HTR-8/SVneo (cell line): ENCODE data around the gene AAMDC.

Source experiments
- DNase-seq: peaks from one replicate; pipeline ENCODE4 v3.0.0; 2011; ENCODE audit warnings: low spot score, mixed read lengths; ENCODE audit not compliant: insufficient read length
- FAIRE-seq: peaks from 2 replicates; lab custom pipeline; 2011; peaks lifted over from hg19 to GRCh38; lab: Jason Lieb, UNC

The AAMDC gene

DNA sequence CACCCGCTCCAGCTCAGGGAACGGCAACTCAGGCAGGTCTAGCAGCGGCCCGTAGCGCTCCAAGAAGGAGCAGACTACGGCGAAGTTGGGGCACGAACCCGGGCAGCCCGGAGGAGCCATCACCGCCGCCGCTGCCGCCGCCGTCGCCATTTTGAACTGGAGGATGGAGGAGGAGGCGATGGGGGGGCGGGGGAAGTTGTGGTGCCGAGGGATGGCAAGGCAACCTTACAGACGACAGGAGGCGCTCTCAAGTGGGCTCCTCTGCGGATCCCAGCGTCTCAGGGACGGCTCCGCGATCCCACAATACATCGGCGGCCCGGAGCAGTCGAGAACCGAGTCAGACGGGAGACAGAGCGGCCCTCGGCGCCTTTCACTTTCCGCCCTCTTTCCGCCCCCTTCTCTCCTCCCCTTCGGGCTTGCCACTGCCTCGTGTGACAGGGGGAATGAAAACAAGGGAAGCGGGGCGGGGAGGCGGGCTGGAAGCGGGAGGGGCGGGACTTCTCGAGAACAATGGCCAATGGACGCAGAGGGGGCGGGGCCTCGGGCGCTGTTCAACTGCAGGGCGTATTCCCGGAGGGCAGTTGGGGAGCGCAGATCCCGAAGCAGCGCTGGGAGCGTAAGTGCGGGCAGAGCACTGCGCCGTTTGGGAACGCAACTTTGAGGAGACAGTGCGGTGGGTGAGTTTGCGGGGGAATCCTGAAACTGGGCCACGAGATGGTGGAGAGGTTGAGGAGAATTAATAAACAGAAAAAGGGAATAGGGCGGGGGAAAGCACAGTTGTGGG lies at the start of gene AAMDC, which contains the start of gene RSF1:
Gene AAMDC, plus strand, starts transcription at position 580 of the 784 bp plus-strand sequence. CDS start 21,353 bp downstream, outside the sequence.
Gene RSF1, minus strand, starts transcription at position 158 of the 784 bp plus-strand sequence. Its CDS starts 8 bp downstream, at position 150.
- peak; percentile 92 for FAIRE-seq

DNA sequence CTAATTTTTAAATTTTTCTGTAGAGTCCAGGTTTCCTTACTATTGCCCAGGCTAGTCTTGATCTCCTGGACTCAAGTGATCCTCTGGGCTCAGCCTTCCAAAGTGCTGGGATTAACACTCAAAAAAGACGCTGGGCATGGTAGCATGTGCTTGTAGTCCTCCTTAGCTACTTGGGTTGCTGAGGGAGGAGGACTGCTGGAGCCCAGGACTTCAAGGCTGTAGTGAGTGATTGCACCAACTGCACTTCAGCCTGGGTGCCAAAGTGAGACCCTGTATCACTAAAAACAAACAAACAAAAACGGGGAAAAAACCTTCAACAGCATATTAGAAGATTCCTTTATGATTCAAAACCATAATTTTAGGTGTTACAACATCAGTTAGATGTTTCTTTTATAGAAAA lies 45.0 kb upstream of the AAMDC start:
- FAIRE-seq (no peak), DNase-seq (no peak)

More for the DNA sequence above, at the start of gene AAMDC, which contains the start of gene RSF1:
- DNase-seq = peak; percentile 98

DNA sequence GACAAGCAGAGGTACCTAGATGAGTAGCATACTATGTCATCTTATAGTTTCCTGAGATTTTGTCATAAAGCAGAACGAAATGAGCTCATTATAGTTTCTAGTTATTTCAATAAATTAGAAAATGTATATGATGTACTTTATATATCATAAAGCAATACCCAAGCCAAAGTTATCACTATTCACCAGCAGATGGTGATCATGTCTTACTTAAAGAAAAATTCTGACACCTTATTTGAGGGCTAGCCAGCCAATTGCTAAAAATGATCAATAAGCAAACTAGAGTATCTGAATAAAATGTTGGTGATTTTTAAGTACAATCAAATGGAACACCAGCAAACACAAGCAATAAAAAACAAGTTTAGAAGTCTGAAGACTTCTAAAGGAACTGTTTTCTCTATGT lies 44.5 kb upstream of the AAMDC start:
- FAIRE-seq = no peak
- no peak for DNase-seq

DNA sequence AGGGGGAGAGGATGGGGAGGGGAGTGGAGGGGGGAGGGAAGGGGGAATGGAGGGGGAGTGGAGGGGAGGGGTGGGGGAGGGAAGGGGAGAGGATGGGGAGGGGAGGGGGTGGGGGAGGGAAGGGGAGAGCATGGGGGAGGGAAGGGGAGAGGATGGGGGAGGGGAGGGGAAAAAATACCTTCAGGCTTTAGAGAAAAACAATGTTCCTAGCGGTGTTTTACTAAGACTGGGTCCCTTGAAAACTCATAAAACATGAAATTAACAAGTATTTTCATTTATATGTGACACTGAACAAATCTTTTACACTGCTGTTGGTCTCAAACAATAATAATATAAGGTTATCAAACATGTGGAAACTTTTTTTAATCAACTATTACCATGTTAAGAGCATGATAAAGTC lies 42.8 kb upstream of the AAMDC start:
- no peak for FAIRE-seq

DNA sequence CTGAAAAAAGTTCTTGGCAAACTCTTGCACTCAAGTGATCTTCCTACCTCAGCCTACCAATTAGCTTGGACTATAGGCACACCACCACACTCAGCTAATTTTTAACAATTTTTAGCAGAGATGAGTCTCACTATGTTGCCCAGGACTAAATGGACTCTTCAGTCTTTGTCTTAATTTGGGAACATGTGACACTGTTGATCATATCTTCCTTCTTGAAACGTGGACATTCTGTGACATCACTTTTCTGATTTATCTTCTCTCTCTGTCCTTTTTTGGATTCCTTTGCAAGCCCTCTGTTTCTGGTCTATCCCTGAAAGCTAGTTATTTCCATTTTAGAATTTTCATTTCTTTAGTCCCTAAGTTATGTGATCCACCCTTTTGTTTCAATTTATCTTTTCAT lies 42.4 kb upstream of the AAMDC start:
- DNase-seq (no peak), FAIRE-seq (no peak)

More for the DNA sequence above, 42.8 kb upstream of the AAMDC start:
- DNase-seq = no peak

DNA sequence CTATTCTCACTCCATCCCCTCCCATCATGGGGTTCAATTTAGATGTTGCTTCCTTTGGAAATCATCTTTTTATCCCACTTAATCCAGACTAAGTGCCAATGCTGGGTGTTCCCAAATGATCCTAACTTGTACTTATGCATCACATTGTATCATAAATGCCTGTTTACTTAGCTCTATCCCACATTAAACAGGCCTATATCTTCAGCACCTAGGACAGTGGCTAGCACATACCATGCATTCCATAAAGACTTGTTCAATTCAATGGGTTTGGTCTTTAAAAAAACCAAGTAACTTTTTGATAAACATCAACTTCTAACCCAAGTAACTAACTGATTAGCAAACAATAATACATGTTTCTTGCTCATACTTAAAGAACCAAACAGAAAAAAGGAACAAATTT lies 41.0 kb upstream of the AAMDC start:
- peak; percentile 24 for DNase-seq
- FAIRE-seq = peak; percentile 60

DNA sequence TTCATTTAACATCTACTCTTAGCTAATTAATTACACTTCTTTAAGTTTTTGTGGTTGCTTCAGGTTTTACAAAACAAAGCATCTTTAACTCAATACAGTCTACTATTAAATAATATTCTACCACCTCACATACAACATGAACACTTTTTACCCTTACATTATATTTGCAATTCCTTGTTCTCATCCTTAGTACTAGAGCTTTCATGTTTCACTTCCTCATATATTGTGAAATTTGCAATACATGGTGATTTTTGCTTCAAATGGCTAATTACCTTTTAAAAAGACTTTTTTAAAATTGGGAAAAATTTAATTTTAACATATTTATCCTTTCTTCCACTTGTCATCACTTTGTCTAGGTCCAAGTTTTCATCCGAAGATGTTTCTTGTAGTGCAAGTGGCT lies 37.9 kb upstream of the AAMDC start:
- no peak for FAIRE-seq

DNA sequence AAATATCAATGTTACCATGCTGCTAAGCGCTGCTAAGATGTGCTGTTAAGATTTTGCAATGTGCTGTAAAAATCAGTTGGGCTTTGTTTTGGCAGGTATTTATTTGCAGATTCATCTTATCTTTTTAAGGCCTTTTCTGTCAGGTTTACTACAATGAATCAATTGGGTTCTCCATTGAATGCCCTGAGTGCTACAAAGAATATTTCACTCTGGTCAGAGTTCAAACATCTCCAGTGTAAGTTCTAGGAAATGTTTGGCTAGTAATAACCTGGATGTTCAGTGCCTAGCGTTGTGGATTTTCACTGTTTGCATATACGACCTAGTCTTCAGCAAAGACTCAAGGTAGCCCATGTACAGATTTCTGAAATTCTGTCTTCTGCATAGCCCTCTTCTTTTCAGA lies 36.4 kb upstream of the AAMDC start:
- FAIRE-seq = no peak
- no peak for DNase-seq

More for the DNA sequence above, 37.9 kb upstream of the AAMDC start:
- DNase-seq = no peak

DNA sequence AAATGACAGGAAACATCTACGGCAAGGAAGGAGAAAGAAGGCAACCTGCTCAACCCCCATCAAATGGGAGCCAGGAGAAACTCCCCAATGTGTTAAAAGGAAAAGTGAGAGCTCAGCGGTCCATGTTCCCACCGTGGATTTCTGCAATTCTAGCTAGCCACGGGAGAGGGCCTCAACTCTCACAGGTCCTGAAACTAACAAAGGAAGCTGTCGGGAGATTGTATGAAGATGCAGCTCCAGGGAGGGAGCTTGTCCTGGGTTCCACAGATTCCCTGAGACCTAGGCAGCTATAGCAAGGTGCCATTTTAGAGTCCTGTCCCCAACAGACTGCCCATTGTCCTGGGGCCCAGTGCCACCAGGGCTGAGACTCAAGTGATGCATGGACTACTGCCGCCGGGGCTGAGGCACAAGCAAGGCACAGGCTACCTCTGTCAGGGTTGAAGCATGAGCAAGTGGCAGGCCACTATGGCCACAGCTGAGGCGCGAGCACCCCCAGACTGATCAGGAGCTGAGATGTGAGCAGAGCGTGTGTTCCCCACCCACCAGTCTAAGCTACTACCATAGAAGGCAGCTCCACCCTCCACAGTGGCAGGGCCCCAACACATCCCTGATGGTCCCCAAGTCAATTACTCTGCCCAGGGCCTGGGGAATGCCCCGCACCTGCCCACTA lies 31.7 kb upstream of the AAMDC start:
- no peak for DNase-seq
- FAIRE-seq = no peak

DNA sequence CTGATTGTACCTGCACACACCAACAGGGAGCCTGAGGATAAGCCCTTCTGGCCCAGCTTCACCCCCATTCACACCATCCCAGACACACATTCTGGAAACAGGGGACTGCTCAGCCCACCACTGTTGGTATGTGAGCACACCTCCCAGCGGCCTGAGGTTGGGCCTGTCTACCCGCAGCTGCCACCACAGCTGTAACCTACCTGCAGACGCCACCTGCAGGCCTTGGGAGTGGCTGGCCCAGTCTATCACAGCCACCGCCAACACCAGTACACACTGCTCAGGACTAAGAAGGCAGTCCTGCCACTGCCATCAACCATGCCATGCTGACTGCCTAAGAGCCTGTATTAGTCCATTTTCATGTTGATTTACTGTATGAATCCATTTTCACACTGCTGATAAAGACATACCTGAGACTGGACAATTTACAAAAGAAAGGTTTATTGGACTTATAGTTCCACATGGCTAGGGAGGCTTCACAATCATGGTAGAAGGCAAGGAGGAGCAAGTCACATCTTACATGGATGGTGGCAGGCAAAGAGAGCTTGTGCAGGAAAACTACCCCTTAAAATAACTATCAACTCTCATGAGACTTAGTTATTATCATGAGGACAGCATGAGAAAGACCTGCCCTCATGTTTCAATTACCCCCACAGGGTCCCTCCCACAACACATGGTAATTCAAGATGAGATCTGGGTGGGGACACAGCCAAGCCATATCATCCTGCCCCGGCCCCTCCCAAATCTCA lies 31.0 kb upstream of the AAMDC start:
- DNase-seq (no peak), FAIRE-seq (no peak)

DNA sequence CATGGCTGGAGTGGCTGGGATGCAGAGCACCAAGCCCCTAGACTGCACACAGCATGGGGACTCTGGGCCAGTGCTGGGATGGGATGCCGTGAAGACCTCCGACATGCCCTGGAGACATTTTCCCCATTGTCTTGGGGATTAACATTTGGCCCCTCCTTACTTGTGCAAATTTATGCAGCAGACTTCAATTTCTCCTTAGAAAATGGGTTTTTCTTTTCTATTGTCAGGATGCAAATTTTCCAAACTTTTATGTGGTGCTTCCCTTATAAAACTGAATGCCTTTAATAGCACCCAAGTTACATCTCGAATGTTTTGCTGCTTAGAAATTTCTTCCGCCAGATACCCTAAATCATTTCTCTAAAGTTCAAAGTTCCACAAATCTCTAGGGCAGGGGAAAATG lies 29.6 kb upstream of the AAMDC start:
- DNase-seq = no peak

DNA sequence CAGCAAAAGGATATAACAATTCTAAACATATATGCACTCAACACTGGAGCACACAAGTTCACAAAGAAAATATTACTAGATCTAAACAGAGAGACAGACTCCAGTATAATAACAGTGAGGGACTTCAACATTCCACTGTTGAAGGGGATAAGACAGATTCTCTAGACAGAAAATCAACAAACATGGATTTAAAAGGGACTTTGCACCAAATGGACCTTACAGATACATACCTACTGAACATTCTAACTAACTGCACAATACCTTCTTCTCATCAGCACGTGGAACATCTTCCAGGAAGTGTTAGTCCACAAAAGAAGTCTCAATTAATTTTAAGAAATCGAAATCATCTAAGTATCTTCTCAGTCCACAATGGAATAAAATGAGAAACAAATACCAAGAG lies 27.0 kb upstream of the AAMDC start:
- DNase-seq (no peak), FAIRE-seq (no peak)

More for the DNA sequence above, 29.6 kb upstream of the AAMDC start:
- FAIRE-seq = no peak

DNA sequence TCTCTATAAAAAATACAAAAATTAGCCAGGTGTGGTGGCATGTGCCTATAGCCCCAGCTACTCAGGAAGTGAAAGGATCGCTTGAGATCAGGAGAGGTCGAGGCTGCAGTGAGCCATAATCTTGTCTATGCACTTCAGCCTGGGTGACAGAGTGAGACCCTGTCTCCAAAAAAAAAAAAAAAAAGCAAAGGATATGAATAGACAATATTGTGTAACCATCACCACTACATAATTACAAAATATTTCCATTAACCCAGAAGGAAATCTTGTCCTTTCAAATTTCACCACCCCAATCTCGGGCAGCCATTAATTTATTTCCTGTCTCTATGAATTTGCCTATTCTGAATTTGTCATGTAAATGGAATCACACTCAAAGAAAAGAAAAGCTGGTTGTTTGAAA lies 21.6 kb upstream of the AAMDC start:
- DNase-seq (no peak), FAIRE-seq (no peak)

DNA sequence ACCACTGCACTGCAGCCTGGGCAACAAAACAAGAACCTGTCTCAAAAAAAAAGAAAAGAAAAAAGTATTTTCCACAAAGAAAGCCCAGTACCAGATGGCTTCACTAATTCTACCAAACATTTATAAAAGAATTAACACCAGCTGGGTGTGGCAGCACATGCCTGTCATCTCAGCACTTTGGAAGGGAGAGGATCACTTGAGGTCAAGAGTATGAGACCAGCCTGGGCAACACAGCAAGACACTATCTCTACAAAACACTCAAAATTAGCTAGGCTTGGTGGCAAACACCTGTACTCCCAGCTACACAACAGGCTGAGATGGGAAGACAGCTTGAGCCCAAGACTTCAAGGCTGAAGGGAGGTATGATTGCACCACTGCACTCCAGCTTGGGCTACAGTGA lies 20.5 kb upstream of the AAMDC start:
- no peak for FAIRE-seq
- no peak for DNase-seq

DNA sequence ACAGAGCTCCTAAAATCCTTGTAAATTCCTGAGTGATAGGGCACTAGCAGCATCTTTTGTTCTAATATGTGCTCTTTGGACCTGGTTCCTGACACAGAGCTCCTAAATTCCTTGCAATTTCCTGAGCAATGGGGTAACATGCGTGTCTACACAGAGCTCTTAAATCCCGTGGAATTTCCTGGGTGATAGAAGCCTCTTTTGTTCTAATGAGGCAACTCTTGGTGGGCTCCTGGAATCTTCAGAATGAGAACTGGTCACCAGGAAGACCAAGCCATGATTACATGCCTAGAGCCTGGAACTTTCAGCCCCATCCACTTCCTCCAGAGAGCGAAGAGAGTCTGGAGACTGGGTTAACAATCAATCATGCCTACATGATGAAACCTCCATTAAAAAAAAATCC lies 19.5 kb upstream of the AAMDC start:
- no peak for DNase-seq
- FAIRE-seq = no peak

DNA sequence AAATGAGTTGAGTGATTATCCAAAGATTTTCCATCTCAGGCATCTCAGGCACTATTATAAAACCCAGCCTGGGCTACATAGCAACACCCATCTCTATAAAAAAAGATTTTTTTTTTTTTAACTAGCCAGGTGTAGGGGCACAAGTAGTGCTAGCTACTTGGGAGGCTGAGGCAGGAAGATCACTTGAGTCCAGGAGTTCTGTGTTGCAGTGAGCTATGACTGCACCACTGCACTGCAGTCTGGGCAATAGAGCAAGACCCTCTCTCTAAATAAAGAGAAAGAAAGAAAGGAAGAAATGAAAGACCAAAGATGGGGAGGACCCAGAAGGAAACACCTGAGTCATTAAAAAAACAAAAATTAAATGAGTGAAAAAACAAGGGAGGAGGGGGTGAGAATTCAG lies 14.5 kb upstream of the AAMDC start:
- no peak for DNase-seq
- FAIRE-seq = no peak

DNA sequence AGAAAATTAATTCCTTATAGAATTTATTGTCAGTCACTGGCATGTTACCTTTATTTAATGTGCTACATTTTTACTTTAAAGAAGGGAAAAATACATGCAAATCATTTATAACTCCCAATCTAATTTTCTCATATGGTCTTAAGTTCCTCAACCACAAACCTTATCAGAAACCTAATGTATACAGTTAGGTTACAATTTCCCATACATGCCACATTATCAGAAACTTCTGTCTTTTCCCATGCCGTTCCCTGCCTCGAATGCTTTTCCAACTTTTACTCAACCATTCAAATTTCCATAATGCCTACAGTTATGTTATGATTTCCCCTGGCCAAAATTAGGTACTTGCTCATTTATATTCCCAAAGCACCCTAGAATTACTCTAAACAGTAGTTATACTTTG lies 14.0 kb upstream of the AAMDC start:
- DNase-seq = no peak
- FAIRE-seq = no peak

DNA sequence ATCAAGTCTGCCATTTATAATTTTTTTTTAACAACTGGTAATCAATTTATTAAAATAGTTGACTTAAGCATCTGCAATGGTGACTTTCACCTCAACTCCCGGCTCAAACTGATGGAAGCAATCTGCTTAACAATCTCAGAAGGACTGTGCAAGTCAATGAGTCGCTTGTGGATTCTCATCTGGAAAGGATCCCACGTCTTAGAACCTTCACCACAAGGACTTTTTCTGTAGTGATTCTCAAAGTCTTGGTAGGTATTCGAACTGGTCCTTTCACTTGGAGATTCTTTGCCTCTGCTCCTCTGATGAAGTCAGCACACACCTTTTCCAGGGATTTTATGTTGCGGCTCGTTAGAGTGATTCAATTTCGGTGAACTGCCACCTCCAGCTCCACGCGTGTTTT lies 7.7 kb upstream of the AAMDC start:
- DNase-seq (no peak), FAIRE-seq (no peak)

DNA sequence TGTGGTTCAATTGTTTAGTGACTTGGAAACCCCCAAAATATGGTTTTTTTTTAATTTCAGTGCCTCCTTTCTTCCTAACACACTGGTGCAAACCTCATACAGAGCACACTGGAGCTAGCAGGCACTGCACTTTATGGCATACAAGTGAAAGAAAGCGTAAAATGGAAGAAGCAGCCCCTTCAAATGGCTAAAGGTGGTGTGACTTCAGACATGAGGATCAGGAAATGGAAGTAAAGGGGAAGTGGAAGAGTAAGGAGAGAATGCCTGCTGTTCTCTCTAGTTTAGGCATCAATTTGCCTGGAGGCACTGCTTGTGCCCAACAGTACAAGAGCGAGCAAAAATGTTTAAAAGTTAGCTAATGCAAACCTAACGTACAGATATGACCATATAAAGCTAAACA lies 6.1 kb upstream of the AAMDC start:
- FAIRE-seq = no peak
- DNase-seq = no peak

DNA sequence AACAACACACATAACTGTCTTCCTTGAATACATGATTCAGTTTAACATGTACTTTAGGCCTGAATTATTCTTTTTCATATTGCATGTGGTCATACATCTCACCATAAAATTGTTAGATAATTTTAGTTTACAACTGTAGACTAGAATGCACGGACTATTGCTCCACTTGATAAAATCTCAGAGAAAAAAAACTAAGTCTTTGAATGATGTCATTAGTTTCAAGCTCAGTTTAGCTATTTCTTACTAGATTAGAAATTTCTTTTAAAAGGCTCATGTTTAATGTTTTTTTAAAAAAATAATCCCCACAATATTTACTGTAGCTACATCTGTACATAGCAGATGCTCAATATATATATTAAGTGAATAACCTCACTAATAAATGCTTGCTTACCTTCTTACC lies 5.5 kb upstream of the AAMDC start:
- DNase-seq (no peak), FAIRE-seq (no peak)

DNA sequence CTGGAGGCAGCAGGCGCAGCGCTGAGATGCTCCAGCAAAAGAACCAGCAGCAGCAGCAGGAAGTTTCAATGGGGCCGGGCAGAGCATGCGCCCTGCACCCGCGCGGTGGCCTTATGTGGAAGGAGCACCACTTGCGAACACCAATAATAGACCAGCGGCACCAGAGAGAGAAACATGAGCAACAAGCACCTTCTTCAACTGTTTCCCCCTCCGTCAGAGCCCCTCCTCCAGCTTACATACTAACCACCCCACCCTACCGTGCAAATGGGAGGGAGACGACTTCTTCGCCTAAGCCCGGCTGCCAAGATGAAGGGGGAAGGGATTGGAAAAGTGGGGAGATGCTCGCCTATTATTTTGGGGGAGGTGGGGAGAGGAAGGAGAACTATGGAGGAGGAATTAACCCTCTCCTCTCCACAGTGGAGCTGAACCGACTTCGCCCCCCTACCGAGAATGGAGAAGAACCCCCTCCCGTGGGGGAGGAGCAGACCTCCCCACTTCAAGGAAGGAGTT lies 1.5 kb upstream of the AAMDC start:
- FAIRE-seq (peak; percentile 76), DNase-seq (peak; percentile 87)
